22Rv1 (cell line): ENCODE measurements around the gene SYNM.

Experiments used
- ZFX ChIP-seq: fragments of 450-650 bp; IDR thresholded peaks from 2 replicates; pipeline ENCODE4 v1.6.1; 2017; ENCODE audit warnings: antibody characterized with exemption, borderline replicate concordance
- TF ChIP-seq, protein P1 (sequence below): fragments of 450-650 bp; IDR thresholded peaks from 2 replicates; pipeline ENCODE4 v1.5.1; 2017; ENCODE audit warnings: mild to moderate bottlenecking

GRCh38 chr15:99148851-99149276 lies 44.0 kb downstream of the SYNM start:
- TF ChIP-seq, protein P1, sequence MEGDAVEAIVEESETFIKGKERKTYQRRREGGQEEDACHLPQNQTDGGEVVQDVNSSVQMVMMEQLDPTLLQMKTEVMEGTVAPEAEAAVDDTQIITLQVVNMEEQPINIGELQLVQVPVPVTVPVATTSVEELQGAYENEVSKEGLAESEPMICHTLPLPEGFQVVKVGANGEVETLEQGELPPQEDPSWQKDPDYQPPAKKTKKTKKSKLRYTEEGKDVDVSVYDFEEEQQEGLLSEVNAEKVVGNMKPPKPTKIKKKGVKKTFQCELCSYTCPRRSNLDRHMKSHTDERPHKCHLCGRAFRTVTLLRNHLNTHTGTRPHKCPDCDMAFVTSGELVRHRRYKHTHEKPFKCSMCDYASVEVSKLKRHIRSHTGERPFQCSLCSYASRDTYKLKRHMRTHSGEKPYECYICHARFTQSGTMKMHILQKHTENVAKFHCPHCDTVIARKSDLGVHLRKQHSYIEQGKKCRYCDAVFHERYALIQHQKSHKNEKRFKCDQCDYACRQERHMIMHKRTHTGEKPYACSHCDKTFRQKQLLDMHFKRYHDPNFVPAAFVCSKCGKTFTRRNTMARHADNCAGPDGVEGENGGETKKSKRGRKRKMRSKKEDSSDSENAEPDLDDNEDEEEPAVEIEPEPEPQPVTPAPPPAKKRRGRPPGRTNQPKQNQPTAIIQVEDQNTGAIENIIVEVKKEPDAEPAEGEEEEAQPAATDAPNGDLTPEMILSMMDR, result no peak
- no peak for TF ChIP-seq ZFX
